ENCODE results near the gene S100A8. TPM values are rescaled to one million over a fixed set of nuclear protein-coding genes. Genes with fewer than 3 reads are reported as not detected.
"Not testable (repeated sequence)": the region's sequence is repeated elsewhere in the genome, so short reads cannot be mapped to it uniquely, and the experiment has no call there.

S100A8 gene
- polyA plus RNA-seq, 3 donors, result 4,193 to 30,135 (median 27,689) TPM

DNA sequence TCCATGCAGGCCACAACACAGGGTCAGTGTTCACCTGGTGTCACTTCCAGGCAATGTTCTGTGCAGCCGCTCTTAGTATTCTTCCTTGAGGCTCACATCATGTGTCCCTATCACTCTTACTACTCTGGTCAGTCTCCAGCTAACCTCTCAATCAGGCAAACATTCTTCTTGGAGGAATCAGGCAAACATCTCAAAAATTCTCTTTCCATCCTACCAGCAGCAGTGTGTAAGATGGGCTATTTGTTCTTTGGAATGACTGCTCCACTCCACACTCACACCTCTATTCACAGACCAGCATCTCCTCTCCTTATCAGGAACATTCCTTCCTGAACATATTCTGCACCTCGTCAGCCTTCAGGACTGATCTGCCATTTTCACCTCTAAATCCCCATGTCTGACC, 29.4 kb upstream of the S100A8 start:
- H3K4me3 Mint-ChIP-seq, result no peak overlapping the region
- no peak overlapping the region for H3K27ac ChIP-seq (ENCODE audit: low read depth in 1 of 2, low read length in 2 of 2)
- H4K20me1 ChIP-seq (ENCODE audit: insufficient read depth, low read length), result no peaks in the 10 kb centered on the region
- TF ChIP-seq, protein P1, sequence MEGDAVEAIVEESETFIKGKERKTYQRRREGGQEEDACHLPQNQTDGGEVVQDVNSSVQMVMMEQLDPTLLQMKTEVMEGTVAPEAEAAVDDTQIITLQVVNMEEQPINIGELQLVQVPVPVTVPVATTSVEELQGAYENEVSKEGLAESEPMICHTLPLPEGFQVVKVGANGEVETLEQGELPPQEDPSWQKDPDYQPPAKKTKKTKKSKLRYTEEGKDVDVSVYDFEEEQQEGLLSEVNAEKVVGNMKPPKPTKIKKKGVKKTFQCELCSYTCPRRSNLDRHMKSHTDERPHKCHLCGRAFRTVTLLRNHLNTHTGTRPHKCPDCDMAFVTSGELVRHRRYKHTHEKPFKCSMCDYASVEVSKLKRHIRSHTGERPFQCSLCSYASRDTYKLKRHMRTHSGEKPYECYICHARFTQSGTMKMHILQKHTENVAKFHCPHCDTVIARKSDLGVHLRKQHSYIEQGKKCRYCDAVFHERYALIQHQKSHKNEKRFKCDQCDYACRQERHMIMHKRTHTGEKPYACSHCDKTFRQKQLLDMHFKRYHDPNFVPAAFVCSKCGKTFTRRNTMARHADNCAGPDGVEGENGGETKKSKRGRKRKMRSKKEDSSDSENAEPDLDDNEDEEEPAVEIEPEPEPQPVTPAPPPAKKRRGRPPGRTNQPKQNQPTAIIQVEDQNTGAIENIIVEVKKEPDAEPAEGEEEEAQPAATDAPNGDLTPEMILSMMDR (IDR thresholded peaks at IDR 0.05), result no peak
- H3K4me1 ChIP-seq (ENCODE audit: control insufficient read depth in 1 of 2, insufficient read depth in 2 of 2, low read length in 2 of 2), result no peaks in the 10 kb centered on the region
- H3K36me3 ChIP-seq (replicated peaks in 1 of 2; ENCODE audit: control insufficient read depth in 1 of 2, insufficient read depth in 2 of 2, low read length in 2 of 2), result no peaks in the 10 kb centered on the region
- H3K9ac ChIP-seq (ENCODE audit: insufficient read depth, low read length, poor library complexity, severe bottlenecking), result no peak overlapping the region
- intact Hi-C loops (cut with micrococcal nuclease), result no loop called here
- H3K9me3 Mint-ChIP-seq, result peaks cover 0 to 1% (median 0%) of the 10 kb centered on the region in 7 donors
- H3K9me3 ChIP-seq (replicated peaks in 1 of 2; ENCODE audit: control insufficient read depth in 1 of 2, insufficient read depth in 1 of 2, low read length in 2 of 2), result no peaks in the 10 kb centered on the region
- WGBS (ENCODE audit: insufficient coverage), result 88% methylated on average over 2 of the region's 2 CpGs
- no peaks in the 10 kb centered on the region for H3K79me2 ChIP-seq (ENCODE audit: insufficient read depth, low read length)
- no peak overlapping the region for H3K27ac Mint-ChIP-seq
- H3K4me3 ChIP-seq (replicated peaks in 1 of 3; ENCODE audit: low read depth in 2 of 3, low read length in 3 of 3), result no peak overlapping the region
- H2AFZ ChIP-seq (ENCODE audit: insufficient read depth, low read depth, low read length, poor library complexity, severe bottlenecking), result no peak overlapping the region
- no peak overlapping the region for H3K4me2 ChIP-seq (replicated peaks; ENCODE audit: extremely low read depth, low read length, poor library complexity, severe bottlenecking)
- DNase-seq, result no peak
- H3K4me1 Mint-ChIP-seq, result peaks cover 2% of the 10 kb centered on the region
- peaks cover 17 to 20% (median 20%) of the 10 kb centered on the region in 3 donors for H3K27me3 Mint-ChIP-seq (ENCODE audit: low read depth in 3 of 3)
- H3K36me3 Mint-ChIP-seq, result no peaks in the 10 kb centered on the region
- peaks cover 0 to 6% of the 10 kb centered on the region in 2 donors for H3K27me3 ChIP-seq (ENCODE audit: control insufficient read depth in 2 of 2, insufficient read depth in 2 of 2, low read length in 2 of 2)

GRCh38 chr1:153419436-153419793, 28.5 kb upstream of the S100A8 start:
- not testable (repeated sequence) for H3K27ac ChIP-seq (ENCODE audit: low read depth in 1 of 2, low read length in 2 of 2); H3K9ac ChIP-seq (ENCODE audit: insufficient read depth, low read length, poor library complexity, severe bottlenecking); H3K9me3 Mint-ChIP-seq; H3K4me3 Mint-ChIP-seq; H3K4me1 ChIP-seq (ENCODE audit: control insufficient read depth in 1 of 2, insufficient read depth in 2 of 2, low read length in 2 of 2); H3K79me2 ChIP-seq (ENCODE audit: insufficient read depth, low read length); H2AFZ ChIP-seq (ENCODE audit: insufficient read depth, low read depth, low read length, poor library complexity, severe bottlenecking); H3K4me3 ChIP-seq (replicated peaks in 1 of 3; ENCODE audit: low read depth in 2 of 3, low read length in 3 of 3); H3K27me3 ChIP-seq (ENCODE audit: control insufficient read depth in 2 of 2, insufficient read depth in 2 of 2, low read length in 2 of 2); H3K4me2 ChIP-seq (replicated peaks; ENCODE audit: extremely low read depth, low read length, poor library complexity, severe bottlenecking); H3K36me3 Mint-ChIP-seq; H3K9me3 ChIP-seq (replicated peaks in 1 of 2; ENCODE audit: control insufficient read depth in 1 of 2, insufficient read depth in 1 of 2, low read length in 2 of 2); DNase-seq; H3K36me3 ChIP-seq (replicated peaks in 1 of 2; ENCODE audit: control insufficient read depth in 1 of 2, insufficient read depth in 2 of 2, low read length in 2 of 2); H3K4me1 Mint-ChIP-seq; H4K20me1 ChIP-seq (ENCODE audit: insufficient read depth, low read length)
- intact Hi-C loops (cut with micrococcal nuclease), result loop anchor here in 1 of 2 donors (10.0 kb wide), 1 partner anchor 75 kb away; no protein-coding TSS in a partner anchor
- Mint-ChIP-seq H3K27me3 (ENCODE audit: low read depth in 3 of 3) (peaks cover 14 to 22% (median 17%) of the 10 kb centered on the region in 3 donors), H3K27ac (peak overlapping the region in 1 of 7 donors; percentile 46)
- WGBS (ENCODE audit: insufficient coverage), result 91% methylated on average over 1 of the region's 2 CpGs

- DNase-seq; H3K9me3 ChIP-seq (replicated peaks in 1 of 2; ENCODE audit: control insufficient read depth in 1 of 2, insufficient read depth in 1 of 2, low read length in 2 of 2); H3K9me3 Mint-ChIP-seq; H3K27me3 ChIP-seq (ENCODE audit: control insufficient read depth in 2 of 2, insufficient read depth in 2 of 2, low read length in 2 of 2); H3K36me3 ChIP-seq (replicated peaks in 1 of 2; ENCODE audit: control insufficient read depth in 1 of 2, insufficient read depth in 2 of 2, low read length in 2 of 2); H3K4me2 ChIP-seq (replicated peaks; ENCODE audit: extremely low read depth, low read length, poor library complexity, severe bottlenecking); H4K20me1 ChIP-seq (ENCODE audit: insufficient read depth, low read length); H3K4me3 ChIP-seq (replicated peaks in 1 of 3; ENCODE audit: low read depth in 2 of 3, low read length in 3 of 3); H3K27ac ChIP-seq (ENCODE audit: low read depth in 1 of 2, low read length in 2 of 2); H3K4me1 ChIP-seq (ENCODE audit: control insufficient read depth in 1 of 2, insufficient read depth in 2 of 2, low read length in 2 of 2); H2AFZ ChIP-seq (ENCODE audit: insufficient read depth, low read depth, low read length, poor library complexity, severe bottlenecking); H3K9ac ChIP-seq (ENCODE audit: insufficient read depth, low read length, poor library complexity, severe bottlenecking); H3K79me2 ChIP-seq (ENCODE audit: insufficient read depth, low read length); H3K36me3 Mint-ChIP-seq: not testable (repeated sequence)
- intact Hi-C loops (cut with micrococcal nuclease), result loop anchor here in 1 of 2 donors (10.0 kb wide), 1 partner anchor 76 kb away; no protein-coding TSS in a partner anchor
- peak overlapping the region in 1 of 2 donors; percentile 27 for H3K4me3 Mint-ChIP-seq
- peaks cover 14 to 20% (median 17%) of the 10 kb centered on the region in 3 donors for H3K27me3 Mint-ChIP-seq (ENCODE audit: low read depth in 3 of 3)
- H3K4me1 Mint-ChIP-seq, result peaks cover 10% of the 10 kb centered on the region
- H3K27ac Mint-ChIP-seq, result peak overlapping the region in 1 of 7 donors; percentile 43
- 74% methylated on average over 5 of the region's 7 CpGs for WGBS (ENCODE audit: insufficient coverage)
Observed at GRCh38 chr1:153418758-153419435, 28.0 kb upstream of the S100A8 start.

All from CD14-positive monocyte (primary cell).